Activated naive CD8-positive, alpha-beta T cell treated with anti-CD3 and anti-CD28 coated beads, Interleukin-2, amount 10 ng/mL, durations not matched to agents 7 days and 5 days (primary cell): ENCODE results near the gene PIK3R4. TPM values are rescaled to one million over a fixed set of nuclear protein-coding genes. Genes with fewer than 3 reads are reported as not detected.

Experiments used
- ATAC-seq: fragments of 150-1000 bp; cut with Tn5 transposase; one replicate; pipeline ENCODE4 v1.10.0; 2021; ENCODE audit warnings: low read depth, moderate library complexity
- POLR2A ChIA-PET: fragments of 350-600 bp; sonication (Branson Sonifier 250); formaldehyde crosslinking; loops from one replicate; lab custom pipeline; 2021; ENCODE audit warnings: antibody characterized with exemption; lab: Charles Lee
- DNase-seq: peaks from one replicate; pipeline ENCODE4 v3.0.0; 2021
- H3K27ac Mint-ChIP-seq: one replicate; pipeline ENCODE4 v1.8.0; 2022; ENCODE audit warnings: mild to moderate bottlenecking, mixed read lengths
- H3K27me3 Mint-ChIP-seq: one replicate; pipeline ENCODE4 v1.8.0; 2022; ENCODE audit warnings: mild to moderate bottlenecking, moderate library complexity, mixed read lengths
- H3K36me3 Mint-ChIP-seq: one replicate; pipeline ENCODE4 v1.8.0; 2021; ENCODE audit warnings: mild to moderate bottlenecking, mixed read lengths
- H3K4me1 Mint-ChIP-seq: one replicate; pipeline ENCODE4 v1.8.0; 2021; ENCODE audit warnings: mixed read lengths
- H3K4me3 Mint-ChIP-seq: one replicate; pipeline ENCODE4 v1.8.0; 2022; ENCODE audit warnings: mild to moderate bottlenecking, moderate library complexity, mixed read lengths
- H3K9me3 Mint-ChIP-seq: one replicate; pipeline ENCODE4 v1.8.0; 2021; ENCODE audit warnings: mixed read lengths
- total RNA-seq, 2 experiments: library from RNA; stranded (reverse); gene quantifications; one replicate each; pipeline ENCODE4 v1.2.3, GENCODE V29; 2021

The PIK3R4 gene
- total RNA-seq, 2 experiments from 2014 or later, result 26.2 to 31.6 TPM

DNA sequence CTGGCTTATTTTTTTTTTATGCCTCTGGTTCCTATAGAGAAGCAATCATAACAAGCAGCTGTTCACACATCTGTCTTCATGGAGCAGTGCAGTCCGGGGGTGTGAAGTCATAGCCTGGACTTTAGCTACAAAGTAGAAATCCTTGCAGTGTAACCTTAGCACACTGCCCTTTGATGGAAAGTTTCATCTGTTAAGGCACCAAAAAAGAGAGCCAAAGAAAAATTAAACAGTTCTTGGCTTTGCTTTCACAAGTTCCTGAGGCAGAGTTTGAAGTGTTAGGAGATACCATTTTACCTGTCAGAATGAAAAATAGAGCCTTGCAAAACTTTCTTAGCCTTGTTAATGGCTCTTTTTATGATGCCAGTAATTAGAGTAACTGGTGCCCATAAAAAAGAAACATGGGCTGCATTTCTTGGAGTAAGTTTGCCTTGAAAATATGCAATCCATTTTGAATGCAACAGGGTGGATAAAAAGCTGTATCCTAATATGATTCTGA lies 84.1 kb downstream of the PIK3R4 start:
- H3K9me3 Mint-ChIP-seq, result no peaks in the 10 kb centered on the region
- H3K4me1 Mint-ChIP-seq, result peaks cover 1% of the 10 kb centered on the region
- ATAC-seq (no peak), DNase-seq (no peak)
- peaks cover 5% of the 10 kb centered on the region for H3K36me3 Mint-ChIP-seq
- POLR2A ChIA-PET, result no interaction called here
- H3K27ac Mint-ChIP-seq, result no peak overlapping the region
- no peaks in the 10 kb centered on the region for H3K27me3 Mint-ChIP-seq
- H3K4me3 Mint-ChIP-seq, result no peak overlapping the region

DNA sequence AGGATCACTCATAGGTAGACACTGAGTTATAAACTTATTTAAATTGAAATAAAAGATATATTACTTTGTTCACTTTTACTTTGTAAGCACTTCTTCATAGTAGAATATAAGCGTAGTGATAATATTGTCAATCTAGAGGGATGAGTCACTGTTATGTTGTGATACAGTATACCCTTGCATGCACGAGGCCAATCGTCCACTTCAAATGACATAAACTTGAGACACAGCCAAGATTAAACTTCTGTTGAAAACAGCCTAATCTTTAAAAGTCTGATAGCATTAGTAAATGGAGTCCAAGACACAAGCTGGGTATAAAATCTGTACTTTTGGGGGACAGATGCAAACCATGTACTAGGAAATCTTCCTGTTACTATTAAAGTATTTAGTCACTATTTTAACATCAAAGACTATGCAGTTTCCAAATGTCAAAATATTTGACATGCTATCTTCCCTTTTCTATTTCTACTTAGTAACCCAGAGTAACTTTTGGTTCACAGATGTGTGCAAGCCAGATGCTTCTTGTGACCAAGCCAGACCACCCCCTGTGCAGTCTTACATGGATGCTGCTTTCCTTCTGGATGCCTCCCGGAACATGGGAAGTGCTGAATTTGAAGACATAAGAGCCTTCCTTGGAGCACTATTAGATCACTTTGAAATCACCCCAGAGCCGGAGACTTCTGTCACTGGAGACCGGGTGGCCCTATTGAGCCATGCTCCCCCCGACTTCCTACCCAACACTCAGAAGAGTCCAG lies 85.3 kb downstream of the PIK3R4 start:
- no peak overlapping the region for H3K4me3 Mint-ChIP-seq
- no peaks in the 10 kb centered on the region for H3K9me3 Mint-ChIP-seq
- ATAC-seq, result no peak
- POLR2A ChIA-PET, result no interaction called here
- H3K36me3 Mint-ChIP-seq, result peaks cover 6% of the 10 kb centered on the region
- H3K27ac Mint-ChIP-seq, result no peak overlapping the region
- no peaks in the 10 kb centered on the region for H3K27me3 Mint-ChIP-seq
- peaks cover 1% of the 10 kb centered on the region for H3K4me1 Mint-ChIP-seq
- DNase-seq, result no peak

DNA sequence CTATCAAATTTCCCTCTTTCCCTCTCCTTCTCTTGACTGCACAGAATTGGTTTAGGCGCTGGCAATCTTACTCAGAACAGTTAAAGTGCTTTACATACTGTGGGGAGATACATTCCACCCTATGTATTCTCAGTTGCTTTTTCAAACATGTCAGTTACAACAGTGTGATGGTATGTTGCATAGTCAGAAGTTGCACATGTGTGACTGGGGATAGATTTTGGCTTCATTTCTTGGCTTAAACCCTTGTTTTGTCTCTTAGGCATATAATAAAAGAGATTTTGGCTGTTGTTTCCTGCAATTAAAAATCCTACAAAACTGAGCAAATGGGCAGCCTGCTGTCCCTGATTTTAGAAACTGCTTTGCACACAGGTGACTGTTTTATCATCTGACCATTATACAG lies 86.7 kb downstream of the PIK3R4 start:
- Mint-ChIP-seq H3K27ac (no peak overlapping the region), H3K36me3 (peaks cover 4% of the 10 kb centered on the region), H3K9me3 (no peaks in the 10 kb centered on the region), H3K4me1 (no peaks in the 10 kb centered on the region), H3K4me3 (no peak overlapping the region), H3K27me3 (no peaks in the 10 kb centered on the region)
- POLR2A ChIA-PET, result no interaction called here
- no peak for DNase-seq
- no peak for ATAC-seq

DNA sequence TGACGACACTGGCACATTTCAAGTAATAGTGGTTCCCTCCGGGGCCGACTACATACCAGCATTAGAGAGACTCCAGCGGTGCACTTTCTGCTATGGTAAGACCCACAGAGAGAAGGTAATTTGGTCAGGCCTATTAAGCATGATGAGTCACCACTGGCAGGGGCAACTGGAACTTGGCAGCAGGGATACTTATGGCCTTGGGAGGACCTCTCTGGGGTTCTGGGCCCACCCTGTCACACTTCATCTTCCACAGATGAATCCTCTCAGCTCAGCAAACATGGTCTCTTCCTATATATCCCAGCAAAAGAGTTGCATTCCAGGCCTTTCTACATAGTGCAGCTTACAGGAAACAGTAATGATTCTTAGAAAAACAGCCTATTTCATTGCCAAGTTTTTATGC lies 88.0 kb downstream of the PIK3R4 start:
- Mint-ChIP-seq H3K36me3 (peaks cover 4% of the 10 kb centered on the region), H3K27me3 (no peaks in the 10 kb centered on the region), H3K4me1 (no peaks in the 10 kb centered on the region), H3K9me3 (no peaks in the 10 kb centered on the region), H3K27ac (no peak overlapping the region), H3K4me3 (no peak overlapping the region)
- ATAC-seq, result no peak
- DNase-seq, result no peak
- POLR2A ChIA-PET, result no interaction called here

DNA sequence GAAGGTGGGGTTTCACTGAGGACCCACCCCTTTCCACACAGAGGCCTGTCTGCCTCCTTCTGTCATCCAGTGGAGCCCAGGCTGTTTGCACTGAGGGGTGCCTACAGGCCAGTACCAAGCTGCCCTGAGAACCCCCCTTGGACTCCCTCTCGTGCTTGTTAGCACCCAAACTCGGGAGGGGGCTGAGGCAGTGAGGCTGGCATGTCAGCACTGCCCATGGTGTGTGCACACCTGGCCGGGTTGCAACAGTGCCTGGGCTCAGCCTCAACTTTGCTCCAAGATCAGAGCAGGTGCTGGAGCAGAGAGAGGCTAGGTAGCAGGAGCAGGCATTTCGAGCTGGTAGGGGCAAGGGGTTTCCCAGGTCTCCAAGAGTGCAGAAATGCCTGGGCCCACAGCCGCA lies 90.0 kb downstream of the PIK3R4 start:
- DNase-seq (no peak), ATAC-seq (no peak)
- peaks cover 2% of the 10 kb centered on the region for H3K36me3 Mint-ChIP-seq
- no peaks in the 10 kb centered on the region for H3K4me1 Mint-ChIP-seq
- no peak overlapping the region for H3K27ac Mint-ChIP-seq
- H3K4me3 Mint-ChIP-seq, result no peak overlapping the region
- H3K9me3 Mint-ChIP-seq, result no peaks in the 10 kb centered on the region
- POLR2A ChIA-PET, result no interaction called here
- H3K27me3 Mint-ChIP-seq, result no peaks in the 10 kb centered on the region

DNA sequence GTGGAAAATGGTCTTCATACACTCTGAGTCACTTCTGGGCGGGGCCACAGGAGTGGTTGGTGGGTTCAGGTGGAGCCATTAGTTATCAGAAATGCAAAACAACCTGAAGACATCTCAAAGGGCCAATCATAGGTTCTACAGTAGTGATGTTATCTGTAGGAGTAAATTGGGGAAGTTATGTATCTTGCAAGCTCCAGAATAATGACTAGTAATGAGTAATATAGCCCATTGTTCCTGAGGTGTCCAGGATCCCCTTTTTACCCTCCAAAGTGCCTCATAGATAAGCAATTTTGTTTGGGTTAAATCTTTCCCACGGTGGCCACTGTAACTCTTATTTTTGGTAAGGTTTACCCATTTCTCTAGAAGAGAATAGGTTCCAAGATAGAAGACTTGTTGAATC lies 91.7 kb downstream of the PIK3R4 start:
- Mint-ChIP-seq H3K36me3 (peaks cover 2% of the 10 kb centered on the region), H3K27ac (no peak overlapping the region), H3K9me3 (no peaks in the 10 kb centered on the region), H3K4me1 (no peaks in the 10 kb centered on the region), H3K4me3 (no peak overlapping the region), H3K27me3 (no peaks in the 10 kb centered on the region)
- POLR2A ChIA-PET, result no interaction called here
- ATAC-seq (no peak), DNase-seq (no peak)

DNA sequence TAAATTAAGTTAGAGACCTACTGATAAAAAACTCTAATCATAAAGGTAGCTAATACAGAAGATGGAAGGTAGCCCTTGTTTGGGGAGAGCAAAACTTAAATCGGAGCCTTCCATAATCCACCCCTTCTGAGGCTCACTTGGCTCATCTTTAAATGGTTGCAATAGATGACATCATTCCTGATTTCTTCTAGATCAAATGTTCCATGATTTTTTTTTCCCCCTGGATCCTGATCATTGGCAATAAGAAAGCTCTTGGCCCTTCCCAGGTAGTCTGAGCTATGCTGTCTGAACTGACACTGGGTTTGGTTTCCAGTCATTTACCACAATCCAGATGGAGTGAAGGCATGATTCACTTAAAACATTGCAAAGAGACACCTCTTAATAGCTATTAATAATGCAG lies 92.5 kb downstream of the PIK3R4 start:
- Mint-ChIP-seq H3K27ac (no peak overlapping the region), H3K4me1 (no peaks in the 10 kb centered on the region), H3K9me3 (no peaks in the 10 kb centered on the region), H3K4me3 (no peak overlapping the region), H3K27me3 (no peaks in the 10 kb centered on the region), H3K36me3 (peaks cover 2% of the 10 kb centered on the region)
- POLR2A ChIA-PET, result no interaction called here
- DNase-seq (no peak), ATAC-seq (no peak)

DNA sequence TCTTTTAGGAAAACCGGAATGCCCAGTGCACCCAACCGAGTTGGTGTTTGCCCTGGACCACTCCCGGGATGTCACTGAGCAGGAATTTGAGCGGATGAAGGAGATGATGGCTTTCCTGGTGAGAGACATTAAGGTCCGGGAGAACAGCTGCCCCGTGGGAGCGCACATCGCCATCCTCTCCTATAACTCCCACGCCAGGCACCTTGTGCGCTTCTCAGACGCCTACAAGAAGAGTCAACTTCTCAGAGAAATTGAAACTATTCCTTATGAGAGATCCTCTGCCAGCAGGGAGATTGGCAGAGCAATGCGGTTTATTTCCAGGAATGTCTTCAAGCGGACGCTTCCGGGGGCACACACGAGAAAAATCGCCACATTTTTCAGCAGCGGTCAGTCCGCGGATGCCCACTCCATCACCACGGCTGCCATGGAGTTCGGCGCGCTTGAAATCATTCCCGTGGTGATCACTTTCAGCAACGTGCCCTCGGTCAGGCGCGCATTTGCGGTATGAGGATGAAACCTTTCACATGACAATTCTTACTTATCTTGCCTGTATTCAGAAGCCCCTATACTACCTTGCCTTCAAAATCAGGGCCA lies 97.5 kb downstream of the PIK3R4 start:
- H3K4me1 Mint-ChIP-seq, result no peaks in the 10 kb centered on the region
- ATAC-seq (no peak), DNase-seq (no peak)
- H3K27me3 Mint-ChIP-seq, result peaks cover 5% of the 10 kb centered on the region
- H3K27ac Mint-ChIP-seq, result no peak overlapping the region
- H3K4me3 Mint-ChIP-seq, result no peak overlapping the region
- H3K36me3 Mint-ChIP-seq, result no peaks in the 10 kb centered on the region
- no peaks in the 10 kb centered on the region for H3K9me3 Mint-ChIP-seq
- POLR2A ChIA-PET, result no interaction called here

DNA sequence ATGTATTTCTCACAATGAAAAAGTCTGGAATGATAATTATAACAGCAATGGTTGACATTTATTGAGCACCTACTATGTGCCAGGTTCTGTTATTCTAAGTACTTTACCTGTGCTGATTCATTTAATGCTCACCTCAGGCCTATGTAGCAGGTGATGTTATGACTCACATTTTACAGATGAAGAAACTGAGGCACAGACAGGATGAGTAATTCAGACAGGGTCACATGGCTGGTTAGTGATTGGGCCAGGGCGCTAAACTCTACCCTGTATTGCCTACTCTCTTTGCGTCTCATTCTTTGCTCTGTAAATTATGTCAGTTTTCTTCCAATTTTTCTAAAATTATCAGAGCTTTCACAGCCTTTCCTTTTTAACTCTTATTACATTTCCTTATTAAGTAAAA lies 98.3 kb downstream of the PIK3R4 start:
- POLR2A ChIA-PET, result no interaction called here
- no peaks in the 10 kb centered on the region for H3K4me1 Mint-ChIP-seq
- H3K9me3 Mint-ChIP-seq, result no peaks in the 10 kb centered on the region
- peaks cover 5% of the 10 kb centered on the region for H3K27me3 Mint-ChIP-seq
- ATAC-seq (no peak), DNase-seq (no peak)
- no peak overlapping the region for H3K4me3 Mint-ChIP-seq
- no peaks in the 10 kb centered on the region for H3K36me3 Mint-ChIP-seq
- no peak overlapping the region for H3K27ac Mint-ChIP-seq

DNA sequence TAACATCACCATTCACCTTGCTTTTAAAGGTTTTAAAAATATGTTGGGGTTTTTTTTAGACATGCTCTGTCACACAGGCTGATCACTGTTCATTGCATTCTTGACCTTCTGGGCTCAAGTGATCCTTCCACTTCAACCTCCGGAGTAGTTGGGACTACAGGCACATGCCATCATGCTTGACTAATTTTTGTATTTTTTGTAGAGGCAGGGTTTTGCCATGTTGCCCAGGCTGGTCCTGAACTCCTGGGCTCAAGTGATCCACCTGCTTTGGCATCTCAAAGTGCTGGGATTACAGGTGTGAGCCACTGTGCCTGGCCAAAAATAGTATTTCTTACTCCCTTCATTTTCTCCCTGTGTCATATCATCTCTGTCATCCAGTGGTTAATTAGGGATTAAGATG lies 101.4 kb downstream of the PIK3R4 start:
- H3K27me3 Mint-ChIP-seq, result peaks cover 16% of the 10 kb centered on the region
- H3K4me3 Mint-ChIP-seq, result no peak overlapping the region
- no peak overlapping the region for H3K27ac Mint-ChIP-seq
- no peaks in the 10 kb centered on the region for H3K4me1 Mint-ChIP-seq
- no peak for ATAC-seq
- no peaks in the 10 kb centered on the region for H3K9me3 Mint-ChIP-seq
- H3K36me3 Mint-ChIP-seq, result no peaks in the 10 kb centered on the region
- no peak for DNase-seq
- POLR2A ChIA-PET, result no interaction called here

DNA sequence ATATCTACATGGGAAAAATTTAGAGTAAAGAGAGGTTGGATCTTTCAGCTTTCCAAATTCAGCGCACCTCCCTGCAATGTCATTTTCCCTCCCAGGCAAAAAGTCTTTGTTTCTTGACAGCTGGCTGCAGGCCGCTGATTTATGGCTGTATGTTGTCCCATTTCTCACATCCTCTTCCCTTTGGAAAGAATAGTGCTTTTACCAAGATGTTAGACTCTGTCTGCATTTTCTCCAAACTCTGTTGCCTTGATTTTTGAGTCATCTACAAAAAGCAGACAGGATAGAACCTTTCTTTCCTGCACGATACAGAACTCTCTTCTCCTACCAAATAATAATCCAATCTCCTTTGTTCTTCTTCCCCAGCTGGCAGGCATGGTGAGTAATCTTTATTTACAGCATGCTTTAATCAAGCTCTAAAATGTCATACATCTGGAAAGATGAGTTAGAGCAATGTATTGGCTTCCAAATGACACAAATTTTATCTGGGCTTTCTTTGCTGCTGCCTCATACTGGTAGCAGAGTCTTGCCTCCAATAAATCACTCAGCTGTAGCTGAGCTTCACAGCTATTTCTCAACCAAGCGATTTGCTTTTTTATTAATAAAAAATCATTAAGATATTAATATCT lies 101.9 kb downstream of the PIK3R4 start:
- H3K4me1 Mint-ChIP-seq, result no peaks in the 10 kb centered on the region
- H3K4me3 Mint-ChIP-seq, result no peak overlapping the region
- H3K27ac Mint-ChIP-seq, result no peak overlapping the region
- H3K27me3 Mint-ChIP-seq, result peaks cover 16% of the 10 kb centered on the region
- DNase-seq, result no peak
- H3K9me3 Mint-ChIP-seq, result no peaks in the 10 kb centered on the region
- POLR2A ChIA-PET, result no interaction called here
- ATAC-seq, result no peak
- no peaks in the 10 kb centered on the region for H3K36me3 Mint-ChIP-seq

DNA sequence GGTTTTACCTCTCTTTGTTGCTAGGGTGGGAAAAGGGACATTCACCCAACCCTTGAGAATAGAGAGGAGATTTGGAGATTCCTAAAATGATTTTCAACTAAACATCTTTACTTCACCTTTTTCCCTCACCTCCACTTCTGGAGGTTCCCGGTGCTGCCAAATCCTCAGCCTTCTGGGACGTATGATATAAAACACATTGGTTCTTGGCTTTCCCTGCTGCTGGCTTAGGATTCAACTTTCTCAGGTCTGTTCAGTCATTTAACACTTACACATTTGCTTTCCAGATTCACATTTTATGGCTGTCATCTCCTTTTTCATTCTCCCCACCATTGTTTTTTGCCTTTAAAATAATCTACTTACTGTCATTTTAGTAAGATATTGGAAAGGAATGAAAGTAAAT lies 106.6 kb downstream of the PIK3R4 start:
- DNase-seq (no peak), ATAC-seq (no peak)
- no peak overlapping the region for H3K4me3 Mint-ChIP-seq
- H3K9me3 Mint-ChIP-seq, result no peaks in the 10 kb centered on the region
- peaks cover 17% of the 10 kb centered on the region for H3K27me3 Mint-ChIP-seq
- no peaks in the 10 kb centered on the region for H3K4me1 Mint-ChIP-seq
- no peaks in the 10 kb centered on the region for H3K36me3 Mint-ChIP-seq
- H3K27ac Mint-ChIP-seq, result no peak overlapping the region
- POLR2A ChIA-PET, result no interaction called here

DNA sequence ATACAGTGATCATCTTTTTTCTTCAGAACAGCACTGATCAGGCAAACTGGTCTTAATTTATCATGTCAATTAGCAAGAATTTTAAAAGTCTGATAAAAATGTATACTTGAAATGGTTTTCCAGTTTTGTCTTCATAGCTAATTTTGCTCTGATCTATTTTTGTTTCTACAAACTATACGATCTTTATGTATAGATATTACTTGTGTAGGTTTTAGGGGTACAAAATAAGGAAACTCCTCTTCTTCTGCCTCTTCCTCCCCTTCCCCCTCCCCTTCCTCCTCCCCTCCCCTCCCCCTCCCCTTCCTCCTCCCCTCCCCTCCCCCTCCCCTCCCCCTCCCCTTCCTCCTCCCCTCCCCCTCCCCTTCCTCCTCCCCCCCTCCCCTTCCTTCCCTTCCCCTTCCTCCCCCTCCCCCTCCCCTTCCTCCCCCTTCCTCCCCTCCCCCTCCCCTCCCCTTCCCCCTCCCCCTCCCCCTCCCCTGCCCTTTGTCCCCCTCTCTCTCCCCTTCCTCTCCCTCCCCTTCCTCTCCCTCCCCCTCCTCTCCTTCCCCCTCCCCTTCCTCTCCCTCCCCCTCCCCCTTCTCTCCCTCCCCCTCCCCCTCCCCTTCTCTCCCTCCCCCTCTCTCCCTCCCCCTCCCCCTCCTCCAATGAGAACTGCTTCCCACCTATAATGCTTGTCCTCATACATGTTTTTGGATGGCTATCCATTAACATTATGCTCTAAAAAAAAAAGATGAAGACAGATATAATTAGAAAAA lies 110.0 kb downstream of the PIK3R4 start:
- POLR2A ChIA-PET, result no interaction called here
- Mint-ChIP-seq H3K27me3 (peaks cover 12% of the 10 kb centered on the region), H3K9me3 (no peaks in the 10 kb centered on the region), H3K36me3 (no peaks in the 10 kb centered on the region), H3K4me1 (no peaks in the 10 kb centered on the region), H3K4me3 (no peak overlapping the region), H3K27ac (no peak overlapping the region)
- DNase-seq (no peak), ATAC-seq (no peak)
